Measurements from ENCODE around the gene ASTE1. TPM values are rescaled to one million over a fixed set of nuclear protein-coding genes. Genes with fewer than 3 reads are reported as not detected.
"Not testable (repeated sequence)": the region's sequence is repeated elsewhere in the genome, so short reads cannot be mapped to it uniquely, and the experiment has no call there.

ASTE1 gene, protein sequence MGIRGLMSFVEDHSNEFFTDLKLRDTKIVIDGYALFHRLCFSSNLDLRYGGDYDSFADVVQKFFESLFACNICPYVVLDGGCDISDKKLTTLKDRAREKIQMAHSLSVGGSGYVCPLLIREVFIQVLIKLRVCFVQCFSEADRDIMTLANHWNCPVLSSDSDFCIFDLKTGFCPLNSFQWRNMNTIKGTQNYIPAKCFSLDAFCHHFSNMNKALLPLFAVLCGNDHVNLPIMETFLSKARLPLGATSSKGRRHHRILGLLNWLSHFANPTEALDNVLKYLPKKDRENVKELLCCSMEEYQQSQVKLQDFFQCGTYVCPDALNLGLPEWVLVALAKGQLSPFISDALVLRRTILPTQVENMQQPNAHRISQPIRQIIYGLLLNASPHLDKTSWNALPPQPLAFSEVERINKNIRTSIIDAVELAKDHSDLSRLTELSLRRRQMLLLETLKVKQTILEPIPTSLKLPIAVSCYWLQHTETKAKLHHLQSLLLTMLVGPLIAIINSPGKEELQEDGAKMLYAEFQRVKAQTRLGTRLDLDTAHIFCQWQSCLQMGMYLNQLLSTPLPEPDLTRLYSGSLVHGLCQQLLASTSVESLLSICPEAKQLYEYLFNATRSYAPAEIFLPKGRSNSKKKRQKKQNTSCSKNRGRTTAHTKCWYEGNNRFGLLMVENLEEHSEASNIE
- polyA plus RNA-seq (2014; cell fraction: cytosol; rRNA removed) = 7.8 and 11.8 TPM in 2 replicates
- polyA plus RNA-seq (2014; cell fraction: nucleus; rRNA removed) = 3.6 and 4.7 TPM in 2 replicates

DNA sequence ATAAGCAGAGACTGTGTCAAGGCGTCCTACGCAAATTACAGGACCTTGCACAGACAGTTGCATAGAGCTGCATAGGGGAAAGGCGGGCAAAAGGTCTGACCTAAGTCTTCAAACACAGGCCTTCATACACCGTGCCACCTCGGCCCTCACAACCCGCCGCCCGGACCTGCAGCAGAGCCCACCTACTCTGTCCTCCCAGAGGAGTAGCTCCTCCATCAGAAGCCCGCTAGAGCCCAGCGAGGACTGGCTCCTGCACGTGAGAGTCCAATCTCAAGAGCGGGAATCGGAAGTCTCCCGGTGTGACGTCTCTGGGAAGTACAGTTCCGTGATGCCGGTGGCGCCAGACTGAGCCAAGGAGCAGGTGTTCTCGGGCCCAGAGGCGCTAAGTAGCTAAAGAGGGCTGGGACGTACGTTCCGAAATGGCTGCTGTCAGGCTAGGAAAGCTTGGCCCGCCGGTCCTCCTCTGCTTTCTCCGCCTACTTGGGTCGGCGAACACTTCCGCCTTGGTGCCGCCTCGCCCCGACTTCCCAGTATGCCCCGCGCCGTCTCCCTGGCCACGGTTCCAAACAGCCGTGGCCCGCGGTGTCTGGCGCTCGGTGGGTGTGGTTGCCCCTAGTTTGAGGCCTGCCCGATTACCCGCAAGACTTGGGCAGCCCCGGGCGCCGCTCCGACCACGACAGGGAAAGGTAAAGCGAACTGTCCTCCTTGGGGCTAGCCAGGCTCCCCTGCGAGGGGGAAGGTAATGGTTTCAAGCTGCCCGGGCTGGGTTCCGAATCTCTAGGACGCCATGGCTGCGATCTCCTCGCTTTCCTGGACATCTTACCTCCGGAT lies at the start of gene ASTE1, which contains the start of gene NEK11:
ASTE1 (minus strand) TSS at position 505 of the 831 bp plus-strand sequence. CDS start 1,519 bp downstream, outside the sequence.
NEK11 (plus strand) TSS at position 557 of the 831 bp plus-strand sequence. CDS start 2,832 bp downstream, outside the sequence.
- DNase-seq (ENCODE audit: low spot score) = peak; percentile 84

DNA sequence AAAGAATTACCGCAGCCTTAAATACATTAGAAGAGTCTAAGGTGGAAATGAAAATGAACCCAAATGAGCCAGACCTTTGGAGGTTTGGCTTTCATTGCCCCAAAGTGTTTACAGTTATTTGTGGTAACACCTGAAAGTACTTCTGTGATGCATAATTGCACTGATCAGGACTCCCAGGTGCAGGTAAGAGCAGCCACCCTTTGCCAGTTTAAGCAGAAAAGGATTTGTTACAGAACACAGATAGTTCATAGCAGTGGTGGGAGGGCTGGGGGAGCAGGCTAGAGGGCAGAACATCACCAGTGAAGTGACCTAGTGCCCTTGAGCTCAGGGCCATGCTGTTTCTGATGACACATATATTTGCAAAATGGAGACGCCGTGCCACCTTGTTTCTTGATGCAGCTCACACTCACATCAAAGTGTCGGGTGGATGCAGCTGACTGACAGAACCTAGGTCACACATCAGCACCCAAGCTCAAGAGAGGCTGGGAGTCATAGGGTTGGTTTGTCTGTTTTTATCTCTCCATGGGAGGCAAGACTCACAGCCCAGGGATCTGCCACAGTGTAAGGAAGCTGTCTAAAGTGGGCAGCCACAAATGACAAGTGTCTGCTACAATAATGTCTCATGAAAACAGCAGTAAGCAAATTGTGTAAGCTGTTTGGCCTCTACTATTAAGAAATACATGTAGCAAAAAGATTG lies 49.2 kb upstream of the ASTE1 start:
- DNase-seq (ENCODE audit: low spot score) = no peak

DNA sequence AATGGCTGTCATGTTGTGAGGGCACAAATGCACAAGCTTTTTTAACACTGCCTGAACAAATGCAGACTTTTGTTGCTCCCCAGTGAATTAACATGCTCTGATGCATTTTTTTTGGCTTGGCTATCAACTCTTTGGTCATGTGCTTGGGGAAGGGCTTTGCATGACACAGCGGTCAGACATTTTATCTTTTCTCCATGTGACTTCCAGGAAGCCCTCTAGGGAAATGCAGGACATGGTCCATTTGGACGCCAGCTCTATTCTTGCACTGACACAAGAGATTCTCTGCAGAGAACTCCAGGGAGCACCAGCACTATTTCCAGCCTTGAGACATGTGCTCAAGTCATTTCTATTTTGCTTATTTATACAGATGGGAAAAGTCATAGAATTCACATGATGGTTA lies 46.2 kb upstream of the ASTE1 start:
- no peak for DNase-seq (ENCODE audit: low spot score)

GRCh38 chr3:131072099-131072559 lies 45.5 kb upstream of the ASTE1 start:
- peak; percentile 31 for DNase-seq (ENCODE audit: low spot score)

- peak; percentile 18 for DNase-seq (ENCODE audit: low spot score)
Measured at GRCh38 chr3:131067983-131068382, 41.4 kb upstream of the ASTE1 start.

DNA sequence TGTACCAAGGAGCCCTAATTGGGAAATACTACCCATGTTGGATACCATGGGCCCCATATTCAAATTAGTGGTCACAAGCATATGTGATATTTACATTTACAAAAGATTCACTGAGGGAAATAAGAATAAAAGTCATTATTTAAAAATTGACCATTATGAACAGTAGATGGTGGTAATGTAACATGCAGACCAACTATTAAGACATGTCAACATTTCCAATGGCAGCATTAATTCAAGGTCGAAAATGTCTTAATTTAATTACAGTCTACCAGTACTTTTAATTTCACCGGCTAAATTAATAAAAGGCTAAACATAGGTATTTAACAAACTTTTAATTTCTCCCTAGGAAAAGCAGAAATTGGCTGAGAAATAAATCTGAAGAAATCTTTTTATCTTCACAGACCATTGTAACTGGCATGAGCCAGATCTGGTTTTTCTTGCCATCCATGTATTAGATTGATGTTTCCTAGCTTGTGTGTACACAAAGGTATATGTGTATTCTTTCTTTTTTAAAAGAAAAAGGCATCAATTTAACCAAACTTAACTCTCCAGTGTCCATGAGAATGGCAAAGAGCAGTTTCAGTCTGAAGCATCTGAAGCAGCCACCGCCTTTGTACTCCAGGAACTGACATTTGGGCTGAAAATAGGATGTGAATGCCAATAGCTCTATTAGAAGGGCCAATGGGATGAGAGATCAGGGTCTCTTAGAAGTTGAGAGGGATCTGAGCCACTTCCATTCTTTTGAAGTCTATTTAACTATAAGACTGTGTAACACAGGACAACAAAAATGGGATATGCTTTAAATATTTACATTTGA lies 26.6 kb upstream of the ASTE1 start:
- peak; percentile 22 for DNase-seq (ENCODE audit: low spot score)

DNA sequence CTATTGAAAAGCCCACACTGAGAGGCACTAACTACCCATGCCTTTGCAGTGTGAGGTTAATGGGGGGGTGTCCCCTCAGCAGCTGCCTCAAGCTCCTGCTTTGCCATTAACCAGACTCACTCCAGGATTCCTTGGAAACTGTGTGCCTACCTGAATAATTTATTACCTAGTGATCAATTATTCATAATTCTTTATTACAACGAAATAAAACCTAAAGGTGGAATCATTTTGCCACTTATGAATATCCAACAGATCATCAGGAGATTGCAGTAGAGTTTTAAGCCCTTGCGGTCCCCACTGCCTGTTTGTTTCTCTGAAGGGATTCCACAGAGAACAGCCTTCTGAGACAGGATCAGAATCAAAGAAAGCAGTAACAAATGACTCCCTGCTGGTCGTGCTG lies 23.4 kb upstream of the ASTE1 start:
- no peak for DNase-seq (ENCODE audit: low spot score)

DNA sequence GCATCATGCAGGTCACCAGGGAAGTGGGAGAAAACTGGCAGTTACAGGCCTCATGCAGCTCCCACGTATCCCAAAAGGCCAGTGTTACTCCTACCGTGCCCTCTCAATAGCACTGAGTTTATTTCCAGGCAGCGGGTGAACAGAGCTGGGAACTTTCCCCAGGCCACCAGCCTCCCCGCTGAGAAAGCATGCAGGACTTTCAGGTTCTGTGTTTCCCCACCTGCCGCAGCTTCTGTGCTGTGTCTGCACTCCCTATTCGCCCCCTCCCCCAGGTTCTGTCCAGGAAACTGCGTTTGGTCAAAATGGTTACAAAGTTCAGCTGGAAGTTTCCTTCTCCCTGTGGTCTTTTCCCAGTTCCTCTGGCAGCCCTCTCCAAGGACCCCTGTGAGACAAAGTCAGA lies 21.4 kb upstream of the ASTE1 start:
- no peak for DNase-seq (ENCODE audit: low spot score)

DNA sequence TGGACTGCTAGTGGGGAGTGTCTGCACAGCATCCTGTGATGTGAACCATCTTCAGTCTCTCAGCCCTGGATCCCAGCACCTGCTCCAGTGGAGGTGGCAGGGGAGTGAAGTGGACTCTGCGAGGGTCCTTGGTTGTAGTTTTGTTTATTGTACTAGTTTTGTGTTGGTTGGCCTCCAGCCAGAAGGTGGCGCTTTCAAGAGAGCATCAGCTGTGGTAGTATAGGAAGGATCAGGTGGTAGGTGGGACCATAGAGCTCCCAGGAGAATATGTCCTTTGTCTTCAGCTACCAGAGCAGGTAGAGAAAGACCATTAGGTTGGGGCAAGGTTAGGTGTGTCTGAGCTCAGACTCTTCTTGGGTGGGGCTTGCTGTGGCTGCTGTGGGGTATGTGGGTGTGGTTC lies 21.0 kb upstream of the ASTE1 start:
- no peak for DNase-seq (ENCODE audit: low spot score)

GRCh38 chr3:131042271-131042985 lies 15.8 kb upstream of the ASTE1 start:
- DNase-seq (ENCODE audit: low spot score) = not testable (repeated sequence)

- no peak for DNase-seq (ENCODE audit: low spot score)
Measured at GRCh38 chr3:131038326-131038725, 11.7 kb upstream of the ASTE1 start.

- no peak for DNase-seq (ENCODE audit: low spot score)
Measured at GRCh38 chr3:131036986-131037385, 10.4 kb upstream of the ASTE1 start.

GRCh38 chr3:131036200-131036816 lies 9.7 kb upstream of the ASTE1 start:
- no peak for DNase-seq (ENCODE audit: low spot score)

DNA sequence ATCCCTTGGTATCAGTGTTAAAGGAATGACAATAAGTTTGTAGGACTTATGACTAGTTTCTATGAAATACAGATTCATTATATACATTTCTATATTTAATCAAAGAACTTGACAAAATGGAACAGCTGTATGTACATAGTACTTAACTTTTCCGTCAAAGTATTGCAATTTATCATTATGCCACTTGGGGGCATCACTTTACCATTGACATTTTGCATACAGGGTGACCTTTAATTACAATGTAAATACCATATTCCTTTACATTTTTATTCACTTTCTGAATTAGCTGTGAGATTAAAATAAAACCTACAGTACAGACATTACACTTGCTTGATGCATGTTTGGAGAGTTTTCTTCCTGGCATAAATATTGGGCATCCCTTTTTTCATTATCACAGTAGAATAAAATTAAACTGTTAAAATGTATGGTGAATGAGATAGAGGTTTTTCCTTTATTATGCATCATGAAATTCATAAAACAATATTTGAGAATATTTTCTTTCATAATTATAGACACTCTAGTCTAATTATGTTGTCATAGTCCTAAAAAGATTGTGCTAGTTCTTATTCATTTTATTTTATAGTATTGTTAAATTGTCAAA lies 7.0 kb upstream of the ASTE1 start:
- peak; percentile 50 for DNase-seq (ENCODE audit: low spot score)

- DNase-seq (ENCODE audit: low spot score) = no peak
Measured at GRCh38 chr3:131031660-131032059, 5.0 kb upstream of the ASTE1 start.

DNA sequence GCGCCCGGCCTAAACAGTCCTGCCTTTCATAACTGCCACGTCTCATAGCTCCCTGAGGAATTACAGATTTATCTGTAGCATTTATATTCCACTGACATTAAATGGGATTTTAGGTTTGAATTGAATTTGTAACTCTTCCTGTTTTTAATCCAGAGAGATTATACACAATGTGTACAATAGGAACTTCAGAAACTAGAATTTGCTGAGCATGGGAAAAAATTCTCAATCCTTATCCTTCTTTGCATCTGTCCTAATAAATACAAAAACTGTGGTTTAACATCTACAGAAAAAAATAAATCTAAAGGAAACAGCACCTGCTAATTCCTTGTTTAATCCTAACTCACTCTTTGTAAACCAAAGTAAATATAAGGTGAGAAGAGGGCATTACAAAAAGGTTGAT lies 2.2 kb upstream of the ASTE1 start:
- no peak for DNase-seq (ENCODE audit: low spot score)

- DNase-seq (ENCODE audit: low spot score) = no peak
Measured at GRCh38 chr3:131025539-131025938, 1.1 kb downstream of the ASTE1 start.

GRCh38 chr3:131020122-131020693 lies 6.4 kb downstream of the ASTE1 start:
- no peak for DNase-seq (ENCODE audit: low spot score)

Data from SK-N-DZ (cell line).